Measurements from ENCODE around the gene STMN1.
"Not testable (repeated sequence)": the region's sequence is repeated elsewhere in the genome, so short reads cannot be mapped to it uniquely, and the experiment has no call there.

STMN1 gene

GRCh38 chr1:25905680-25906643, at the start of gene STMN1:
Gene STMN1, minus strand, starts transcription at chr1:25906419. Its CDS starts 1,743 bp downstream, at chr1:25904676.
- Mint-ChIP-seq H3K36me3 (ENCODE audit: low read depth) (peaks cover 32% of the 10 kb centered on the region), H3K4me3 (peak within 1 kb of the TSS; percentile 93), H3K4me1 (ENCODE audit: low read depth) (peaks cover 36% of the 10 kb centered on the region), H3K9me3 (no peaks in the 10 kb centered on the region), H3K27me3 (ENCODE audit: low read depth) (peaks cover 25% of the 10 kb centered on the region), H3K27ac (peak within 1 kb of the TSS; percentile 94)
- peak; percentile 85 for DNase-seq (ENCODE audit: low spot score)

- Mint-ChIP-seq H3K4me3 (no peak overlapping the region), H3K9me3 (no peaks in the 10 kb centered on the region), H3K4me1 (ENCODE audit: low read depth) (peaks cover 7% of the 10 kb centered on the region), H3K36me3 (ENCODE audit: low read depth) (peaks cover 22% of the 10 kb centered on the region), H3K27ac (no peak overlapping the region), H3K27me3 (ENCODE audit: low read depth) (no peaks in the 10 kb centered on the region)
- no peak for DNase-seq (ENCODE audit: low spot score)
Measured at GRCh38 chr1:25955553-25955952, 49.3 kb upstream of the STMN1 start.

GRCh38 chr1:25954282-25954938, 48.2 kb upstream of the STMN1 start:
- Mint-ChIP-seq H3K4me3 (no peak overlapping the region), H3K27me3 (ENCODE audit: low read depth) (no peaks in the 10 kb centered on the region), H3K36me3 (ENCODE audit: low read depth) (peaks cover 11% of the 10 kb centered on the region), H3K27ac (no peak overlapping the region), H3K4me1 (ENCODE audit: low read depth) (peaks cover 7% of the 10 kb centered on the region), H3K9me3 (no peaks in the 10 kb centered on the region)
- DNase-seq (ENCODE audit: low spot score): no peak

- H3K4me1 Mint-ChIP-seq (ENCODE audit: low read depth): peaks cover 7% of the 10 kb centered on the region
- no peak overlapping the region for H3K27ac Mint-ChIP-seq
- H3K36me3 Mint-ChIP-seq (ENCODE audit: low read depth): peaks cover 5% of the 10 kb centered on the region
- no peak for DNase-seq (ENCODE audit: low spot score)
- H3K27me3 Mint-ChIP-seq (ENCODE audit: low read depth): no peaks in the 10 kb centered on the region
- no peaks in the 10 kb centered on the region for H3K9me3 Mint-ChIP-seq
- no peak overlapping the region for H3K4me3 Mint-ChIP-seq
Measured at GRCh38 chr1:25952841-25953401, 46.7 kb upstream of the STMN1 start.

- no peaks in the 10 kb centered on the region for H3K4me1 Mint-ChIP-seq (ENCODE audit: low read depth)
- H3K9me3 Mint-ChIP-seq: peaks cover 7% of the 10 kb centered on the region
- H3K4me3 Mint-ChIP-seq: no peak overlapping the region
- DNase-seq (ENCODE audit: low spot score): no peak
- H3K36me3 Mint-ChIP-seq (ENCODE audit: low read depth): no peaks in the 10 kb centered on the region
- H3K27ac Mint-ChIP-seq: no peak overlapping the region
- H3K27me3 Mint-ChIP-seq (ENCODE audit: low read depth): no peaks in the 10 kb centered on the region
Measured at GRCh38 chr1:25948641-25949040, 42.4 kb upstream of the STMN1 start.

- no peaks in the 10 kb centered on the region for H3K4me1 Mint-ChIP-seq (ENCODE audit: low read depth)
- no peak overlapping the region for H3K27ac Mint-ChIP-seq
- H3K27me3 Mint-ChIP-seq (ENCODE audit: low read depth): peaks cover 7% of the 10 kb centered on the region
- no peak for DNase-seq (ENCODE audit: low spot score)
- peaks cover 13% of the 10 kb centered on the region for H3K9me3 Mint-ChIP-seq
- peaks cover 2% of the 10 kb centered on the region for H3K36me3 Mint-ChIP-seq (ENCODE audit: low read depth)
- H3K4me3 Mint-ChIP-seq: no peak overlapping the region
Measured at GRCh38 chr1:25947027-25947426, 40.8 kb upstream of the STMN1 start.

- Mint-ChIP-seq H3K36me3 (ENCODE audit: low read depth) (peaks cover 2% of the 10 kb centered on the region), H3K4me1 (ENCODE audit: low read depth) (no peaks in the 10 kb centered on the region), H3K4me3 (no peak overlapping the region), H3K27me3 (ENCODE audit: low read depth) (peaks cover 7% of the 10 kb centered on the region), H3K9me3 (peaks cover 13% of the 10 kb centered on the region), H3K27ac (no peak overlapping the region)
- no peak for DNase-seq (ENCODE audit: low spot score)
Measured at GRCh38 chr1:25945761-25946160, 39.5 kb upstream of the STMN1 start.

GRCh38 chr1:25944986-25945385, 38.8 kb upstream of the STMN1 start:
- H3K27me3 Mint-ChIP-seq (ENCODE audit: low read depth): peaks cover 7% of the 10 kb centered on the region
- H3K4me3 Mint-ChIP-seq: no peak overlapping the region
- H3K9me3 Mint-ChIP-seq: peaks cover 13% of the 10 kb centered on the region
- DNase-seq (ENCODE audit: low spot score): no peak
- H3K36me3 Mint-ChIP-seq (ENCODE audit: low read depth): peaks cover 2% of the 10 kb centered on the region
- H3K27ac Mint-ChIP-seq: no peak overlapping the region
- H3K4me1 Mint-ChIP-seq (ENCODE audit: low read depth): no peaks in the 10 kb centered on the region

- DNase-seq (ENCODE audit: low spot score); H3K27ac Mint-ChIP-seq; H3K27me3 Mint-ChIP-seq (ENCODE audit: low read depth); H3K4me1 Mint-ChIP-seq (ENCODE audit: low read depth); H3K4me3 Mint-ChIP-seq; H3K36me3 Mint-ChIP-seq (ENCODE audit: low read depth): not testable (repeated sequence)
- H3K9me3 Mint-ChIP-seq: peaks cover 13% of the 10 kb centered on the region
Measured at GRCh38 chr1:25943511-25943910, 37.3 kb upstream of the STMN1 start.

GRCh38 chr1:25936947-25937346, 30.7 kb upstream of the STMN1 start:
- peaks cover 16% of the 10 kb centered on the region for H3K27me3 Mint-ChIP-seq (ENCODE audit: low read depth)
- no peak overlapping the region for H3K4me3 Mint-ChIP-seq
- no peak for DNase-seq (ENCODE audit: low spot score)
- no peaks in the 10 kb centered on the region for H3K9me3 Mint-ChIP-seq
- no peaks in the 10 kb centered on the region for H3K36me3 Mint-ChIP-seq (ENCODE audit: low read depth)
- H3K4me1 Mint-ChIP-seq (ENCODE audit: low read depth): no peaks in the 10 kb centered on the region
- no peak overlapping the region for H3K27ac Mint-ChIP-seq

GRCh38 chr1:25933479-25934365, 27.5 kb upstream of the STMN1 start:
- H3K27me3 Mint-ChIP-seq (ENCODE audit: low read depth): peaks cover 28% of the 10 kb centered on the region
- H3K27ac Mint-ChIP-seq: no peak overlapping the region
- H3K36me3 Mint-ChIP-seq (ENCODE audit: low read depth): no peaks in the 10 kb centered on the region
- H3K9me3 Mint-ChIP-seq: no peaks in the 10 kb centered on the region
- peaks cover 2% of the 10 kb centered on the region for H3K4me1 Mint-ChIP-seq (ENCODE audit: low read depth)
- no peak for DNase-seq (ENCODE audit: low spot score)
- H3K4me3 Mint-ChIP-seq: no peak overlapping the region

GRCh38 chr1:25932811-25933400, 26.7 kb upstream of the STMN1 start:
- peaks cover 28% of the 10 kb centered on the region for H3K27me3 Mint-ChIP-seq (ENCODE audit: low read depth)
- not testable (repeated sequence) for H3K27ac Mint-ChIP-seq; H3K4me3 Mint-ChIP-seq; H3K9me3 Mint-ChIP-seq; H3K4me1 Mint-ChIP-seq (ENCODE audit: low read depth); DNase-seq (ENCODE audit: low spot score); H3K36me3 Mint-ChIP-seq (ENCODE audit: low read depth)

- H3K4me1 Mint-ChIP-seq (ENCODE audit: low read depth): peaks cover 3% of the 10 kb centered on the region
- no peak overlapping the region for H3K27ac Mint-ChIP-seq
- H3K9me3 Mint-ChIP-seq: no peaks in the 10 kb centered on the region
- no peaks in the 10 kb centered on the region for H3K36me3 Mint-ChIP-seq (ENCODE audit: low read depth)
- H3K4me3 Mint-ChIP-seq: no peak overlapping the region
- peaks cover 28% of the 10 kb centered on the region for H3K27me3 Mint-ChIP-seq (ENCODE audit: low read depth)
- no peak for DNase-seq (ENCODE audit: low spot score)
Measured at GRCh38 chr1:25932321-25932720, 26.1 kb upstream of the STMN1 start.

Data from T-helper 2 cell treated with Interferon-gamma antibody and Interleukin-4, amounts not matched to agents 5 μg/mL and 100 μg/mL, for 36 hours (primary cell).